Activated CD4-positive, alpha-beta T cell treated with anti-CD3 and anti-CD28 coated beads, Interleukin-2, Interleukin-4, amounts not matched to agents 100 ng/mL and 50 ng/mL, durations not matched to agents 16 hours and 8 hours (primary cell): Measurements from ENCODE around the gene ACTN1.
"Not testable (repeated sequence)": the region's sequence is repeated elsewhere in the genome, so short reads cannot be mapped to it uniquely, and the experiment has no call there.

Experiments
- DNase-seq: peaks from one replicate; pipeline ENCODE4 v3.0.0-alpha.2; 2020; ENCODE audit warnings: low spot score

ACTN1 gene

DNA sequence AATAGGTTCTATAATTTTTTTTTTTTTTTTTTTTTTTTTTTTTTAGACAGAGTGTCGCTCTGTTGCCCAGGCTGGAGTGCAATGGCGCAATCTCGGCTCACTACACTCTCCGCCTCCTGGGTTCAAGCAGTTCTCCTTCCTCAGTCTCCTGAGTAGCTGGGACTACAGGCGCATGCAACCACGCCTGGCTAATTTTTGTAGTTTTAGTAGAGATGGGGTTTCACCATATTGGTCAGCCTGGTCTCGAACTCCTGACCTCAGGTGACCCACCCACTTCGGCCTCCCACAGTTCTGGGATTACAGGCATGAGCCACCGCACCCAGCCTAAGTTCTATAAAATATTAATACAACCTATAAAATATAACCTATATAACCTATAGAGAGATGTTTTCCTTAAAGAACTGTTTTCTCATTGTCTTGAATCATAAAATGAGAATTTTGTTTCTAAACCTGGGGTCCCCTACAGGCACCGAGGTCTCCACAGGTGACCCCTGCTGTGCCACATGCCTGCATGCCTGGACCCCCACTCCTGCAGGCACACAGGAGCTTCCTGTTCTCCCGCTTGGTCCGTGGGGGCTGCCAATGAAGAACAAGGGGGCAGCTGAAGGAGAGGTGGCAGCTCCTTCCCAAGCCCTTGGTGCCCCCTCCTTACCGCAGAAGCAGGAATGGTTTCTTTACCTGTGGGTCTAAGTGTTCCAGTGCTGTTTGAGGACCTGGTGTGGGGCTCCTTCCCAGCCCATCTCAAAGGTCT lies 115.3 kb downstream of the ACTN1 start:
- no peak for DNase-seq

DNA sequence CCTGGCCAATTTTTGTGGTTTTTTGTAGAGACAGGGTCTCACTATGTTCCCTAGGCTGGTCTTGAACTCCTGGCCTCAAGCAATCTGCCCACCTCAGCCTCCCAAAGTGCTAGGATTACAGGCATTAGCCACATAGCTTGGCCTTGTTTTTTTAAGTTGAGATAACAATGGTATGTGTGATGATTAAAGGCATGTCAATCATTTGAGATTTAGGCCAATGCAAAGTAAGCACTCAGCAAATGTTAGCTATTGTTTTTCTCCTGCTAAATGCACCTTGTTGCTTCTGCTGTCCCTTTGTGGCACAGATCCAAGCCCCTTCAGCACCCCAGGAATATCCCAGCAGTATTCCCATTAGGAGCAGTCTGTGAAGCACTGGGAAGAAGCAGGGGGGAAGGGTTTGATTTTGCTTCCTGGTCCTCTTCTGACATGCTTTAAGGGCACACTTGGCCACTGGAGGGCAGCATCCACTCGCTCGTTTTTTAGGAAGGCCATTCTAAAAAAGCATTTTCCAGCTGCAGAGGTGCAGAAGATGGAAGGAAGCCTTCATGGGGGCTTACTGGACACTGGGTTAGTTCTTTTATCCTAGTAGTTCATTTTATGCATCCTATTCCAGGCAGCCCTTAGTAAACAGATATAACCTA lies 116.0 kb downstream of the ACTN1 start:
- peak; percentile 60 for DNase-seq

DNA sequence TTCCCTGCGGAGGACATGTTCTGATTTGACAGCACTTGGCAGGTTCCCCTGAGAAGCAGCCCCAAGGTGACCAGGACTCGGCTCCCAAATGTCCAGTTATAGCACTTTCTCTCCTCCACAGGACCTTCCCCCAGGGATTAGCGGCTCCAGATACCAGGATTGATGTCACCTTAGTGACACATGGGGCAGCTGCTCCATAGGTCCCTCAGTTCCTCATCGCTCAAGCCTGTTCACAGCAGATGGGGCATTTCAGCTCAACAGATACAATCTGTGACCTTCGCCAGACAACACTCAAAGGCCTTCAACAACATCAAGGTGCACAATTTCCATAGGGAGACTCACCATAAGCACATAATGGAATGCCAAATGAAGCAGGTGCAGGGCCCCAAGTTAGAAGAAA lies 118.3 kb downstream of the ACTN1 start:
- DNase-seq = no peak

DNA sequence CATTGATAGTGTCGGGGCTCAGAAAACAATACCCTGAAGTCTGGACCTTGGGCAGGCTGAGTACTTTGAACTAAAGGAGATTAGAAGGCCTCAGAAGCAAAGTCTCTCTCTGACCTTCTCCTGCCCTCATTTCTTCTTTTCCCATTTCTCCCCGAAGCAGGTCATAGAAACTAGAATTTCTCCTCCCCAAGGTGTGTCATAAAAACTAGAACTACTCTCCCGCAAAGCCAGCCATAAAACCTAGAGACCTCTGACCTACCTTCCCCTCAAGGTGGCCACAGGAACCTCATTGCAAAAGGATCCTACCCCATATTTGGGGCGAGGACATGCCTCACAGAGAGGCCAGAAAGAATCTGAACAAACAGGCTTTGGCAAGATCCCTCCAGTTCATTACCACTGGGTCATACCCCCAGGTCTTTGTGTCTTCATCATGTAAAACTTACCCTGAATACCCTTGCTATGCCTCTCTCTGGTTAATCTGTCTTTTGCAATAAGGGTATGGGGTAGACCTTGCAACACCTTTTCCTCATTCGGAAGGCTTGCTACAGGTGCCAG lies 121.5 kb downstream of the ACTN1 start:
- no peak for DNase-seq

DNA sequence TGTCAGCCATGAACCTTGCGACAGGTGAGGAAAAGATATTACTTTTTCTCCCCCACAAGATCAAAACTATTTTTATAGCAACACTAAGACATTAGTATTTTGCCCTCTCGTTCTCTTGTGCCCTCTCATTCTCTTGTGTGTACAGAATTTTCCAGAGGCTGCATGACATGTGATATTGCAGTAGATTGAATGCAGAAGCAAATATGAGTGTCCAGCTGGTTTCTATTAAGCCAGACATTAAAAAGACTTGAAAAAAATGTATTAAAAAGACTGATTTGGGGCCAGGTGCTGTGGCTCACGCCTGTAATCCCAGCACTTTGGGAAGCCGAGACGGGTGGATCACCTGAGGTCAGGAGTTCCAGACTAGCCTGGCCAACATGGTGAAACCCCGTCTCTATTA lies 122.5 kb downstream of the ACTN1 start:
- DNase-seq = no peak

DNA sequence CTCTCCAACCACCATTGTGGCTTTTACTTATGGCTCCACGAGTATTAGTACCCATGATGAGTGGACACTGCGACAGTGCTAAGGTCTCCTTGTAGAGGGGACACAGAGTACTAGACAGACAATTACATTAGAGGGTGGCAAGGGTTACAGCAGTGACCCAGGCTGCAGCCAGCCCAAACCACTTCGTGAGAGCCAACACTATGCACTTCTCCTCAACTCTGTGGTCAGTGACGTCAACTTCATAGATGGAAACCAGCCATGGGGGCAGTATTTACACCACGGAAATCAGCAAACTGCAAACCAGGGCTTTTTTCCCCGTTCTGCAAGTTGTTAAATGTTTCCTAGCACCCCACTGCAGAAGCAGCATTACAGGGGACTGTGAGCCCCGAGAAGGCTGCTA lies 124.7 kb downstream of the ACTN1 start:
- DNase-seq = no peak

DNA sequence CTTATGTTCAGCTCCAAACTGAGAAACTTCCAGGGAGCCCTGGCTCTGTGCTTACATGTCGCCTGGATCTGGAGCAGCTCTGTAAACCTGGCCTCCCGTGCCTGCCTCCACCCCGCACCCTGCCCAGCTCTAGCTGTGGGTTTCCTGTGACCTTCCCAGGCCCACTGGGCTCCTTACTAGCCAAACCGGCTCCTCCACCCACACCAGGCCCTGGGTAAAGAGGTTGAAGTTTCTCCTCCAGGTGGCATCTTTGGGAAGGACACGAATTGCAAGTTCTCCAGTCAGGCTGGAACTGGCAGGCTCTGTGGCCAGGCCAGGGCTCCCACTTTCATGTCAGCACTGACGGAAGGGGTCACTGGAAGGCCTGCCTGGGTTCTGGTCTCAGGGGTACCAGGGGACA lies 125.4 kb downstream of the ACTN1 start:
- no peak for DNase-seq

DNA sequence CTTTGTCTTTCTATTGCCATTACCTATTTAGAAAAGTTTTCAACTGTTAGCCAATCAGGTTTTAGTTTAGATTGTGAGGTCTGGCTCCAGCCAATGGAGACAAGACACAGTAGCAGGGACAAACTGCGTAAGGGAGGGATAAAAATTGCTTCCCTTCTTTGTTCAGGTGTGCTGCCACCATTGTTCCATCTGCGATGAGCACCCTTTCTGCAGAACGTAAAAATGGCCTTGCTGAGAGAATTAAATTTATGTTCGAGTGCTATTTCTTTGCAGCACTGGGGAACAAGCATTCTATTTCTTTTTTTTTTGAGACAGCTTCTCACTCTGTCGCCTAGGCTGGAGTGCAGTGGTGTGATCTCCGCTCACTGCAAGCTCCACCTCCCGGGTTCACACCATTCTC lies 126.6 kb downstream of the ACTN1 start:
- DNase-seq = not testable (repeated sequence)

DNA sequence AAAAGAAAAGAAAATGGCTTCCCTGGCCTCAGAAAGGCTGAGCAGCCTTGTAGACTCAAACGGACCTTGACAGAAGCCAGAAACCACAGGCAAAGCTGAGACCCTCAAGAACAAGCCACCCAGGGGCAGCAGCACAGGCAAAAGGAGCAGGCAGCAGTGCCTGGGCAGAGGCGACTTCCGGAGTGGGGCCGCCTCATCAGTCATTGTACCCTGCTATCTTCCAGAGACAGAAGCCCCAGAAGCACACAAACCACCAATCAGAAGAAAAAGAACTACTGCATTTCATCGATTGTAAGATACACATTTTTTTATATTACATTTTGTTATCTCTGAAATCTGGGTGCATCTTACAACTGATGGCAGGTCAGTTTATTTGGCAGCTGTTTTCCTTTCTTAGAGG lies 128.0 kb downstream of the ACTN1 start:
- no peak for DNase-seq

DNA sequence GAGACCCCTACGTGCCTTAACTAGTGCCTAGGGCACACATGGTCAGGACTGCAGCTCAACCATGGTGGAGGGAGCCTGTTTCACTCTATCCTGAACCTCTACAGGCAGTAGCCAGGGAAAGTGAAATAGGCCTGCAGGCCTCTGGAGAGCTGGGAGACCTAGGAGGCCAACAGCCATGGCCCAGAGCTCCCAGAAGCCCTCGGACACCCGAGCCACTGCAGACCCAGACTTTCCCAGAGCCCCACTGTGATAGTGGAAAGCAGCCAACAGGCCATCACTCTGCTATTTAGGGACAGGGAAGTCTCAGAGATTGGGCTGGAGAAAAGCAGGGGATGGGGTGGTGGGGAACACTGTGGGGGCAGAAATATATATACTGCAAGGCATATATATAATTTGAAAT lies 129.7 kb downstream of the ACTN1 start:
- no peak for DNase-seq

DNA sequence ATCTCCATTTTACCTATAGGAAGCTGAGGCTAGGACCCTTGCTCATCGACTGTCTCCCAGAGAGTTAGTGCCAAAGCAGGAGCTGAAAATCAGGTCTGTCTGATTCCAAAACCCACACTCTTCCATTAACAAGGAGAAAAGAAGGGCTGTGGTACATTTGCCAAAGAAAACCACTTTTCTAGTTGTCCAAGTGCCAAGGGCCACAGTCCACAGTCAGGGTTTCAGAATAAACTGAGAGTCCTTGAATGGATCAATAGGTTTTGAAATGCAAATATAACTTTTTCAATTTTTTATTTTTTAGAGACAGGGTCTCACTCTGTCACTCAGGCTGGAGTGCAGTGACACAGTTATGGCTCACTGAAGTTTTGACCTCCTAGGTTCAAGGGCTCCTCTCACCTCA lies 130.8 kb downstream of the ACTN1 start:
- DNase-seq = no peak

DNA sequence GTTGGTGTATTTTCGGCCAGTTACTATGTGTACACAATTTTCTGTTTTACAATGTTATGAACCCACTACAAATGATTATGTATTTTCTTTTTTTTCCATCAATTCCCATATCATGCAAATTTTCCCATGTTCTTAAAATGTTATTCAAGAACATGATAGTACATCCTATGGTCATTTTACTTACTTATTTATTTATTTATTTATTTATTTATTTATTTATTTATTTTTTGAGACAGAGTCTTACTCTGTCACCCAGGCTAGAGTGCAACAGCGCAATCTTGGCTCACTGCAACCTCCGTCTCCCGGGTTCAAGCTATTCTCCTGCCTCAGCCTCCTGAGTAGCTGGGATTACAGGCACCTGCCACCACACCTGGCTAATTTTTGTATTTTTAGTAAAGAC lies 131.5 kb downstream of the ACTN1 start:
- not testable (repeated sequence) for DNase-seq

DNA sequence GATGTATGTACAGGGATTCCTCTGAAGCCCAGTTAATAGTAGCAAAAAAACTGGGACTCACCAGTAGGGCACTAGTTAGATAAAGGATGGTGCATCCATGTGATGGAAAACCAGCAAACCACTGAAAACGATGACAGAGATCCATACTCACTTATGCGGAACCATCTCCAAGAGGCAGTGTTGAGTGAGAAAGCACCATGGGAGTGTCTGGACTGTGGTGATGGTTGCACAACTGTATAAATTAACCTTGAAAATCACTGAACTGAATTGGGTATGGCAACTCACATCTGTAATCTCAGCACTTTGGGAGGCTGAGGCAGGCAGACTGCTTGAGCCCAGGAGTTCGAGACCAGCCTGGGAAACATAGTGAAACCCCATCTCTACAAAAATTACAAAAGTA lies 132.6 kb downstream of the ACTN1 start:
- no peak for DNase-seq

DNA sequence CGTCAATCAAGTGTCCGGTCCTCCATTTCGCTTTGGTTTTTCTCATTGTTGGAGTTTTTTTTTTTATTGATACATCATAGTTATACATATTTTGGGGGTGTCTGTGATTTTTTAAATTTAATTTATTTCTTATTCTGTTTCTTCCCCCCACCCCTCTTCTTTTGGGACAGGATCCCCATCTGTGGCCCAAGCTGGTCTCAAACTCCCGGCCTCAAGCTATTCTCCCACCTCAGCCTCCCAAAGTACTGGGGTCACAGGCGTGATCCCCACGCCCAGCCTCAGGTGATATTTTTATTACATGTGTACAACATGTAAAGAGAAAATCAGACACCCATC lies 134.9 kb downstream of the ACTN1 start:
- no peak for DNase-seq

DNA sequence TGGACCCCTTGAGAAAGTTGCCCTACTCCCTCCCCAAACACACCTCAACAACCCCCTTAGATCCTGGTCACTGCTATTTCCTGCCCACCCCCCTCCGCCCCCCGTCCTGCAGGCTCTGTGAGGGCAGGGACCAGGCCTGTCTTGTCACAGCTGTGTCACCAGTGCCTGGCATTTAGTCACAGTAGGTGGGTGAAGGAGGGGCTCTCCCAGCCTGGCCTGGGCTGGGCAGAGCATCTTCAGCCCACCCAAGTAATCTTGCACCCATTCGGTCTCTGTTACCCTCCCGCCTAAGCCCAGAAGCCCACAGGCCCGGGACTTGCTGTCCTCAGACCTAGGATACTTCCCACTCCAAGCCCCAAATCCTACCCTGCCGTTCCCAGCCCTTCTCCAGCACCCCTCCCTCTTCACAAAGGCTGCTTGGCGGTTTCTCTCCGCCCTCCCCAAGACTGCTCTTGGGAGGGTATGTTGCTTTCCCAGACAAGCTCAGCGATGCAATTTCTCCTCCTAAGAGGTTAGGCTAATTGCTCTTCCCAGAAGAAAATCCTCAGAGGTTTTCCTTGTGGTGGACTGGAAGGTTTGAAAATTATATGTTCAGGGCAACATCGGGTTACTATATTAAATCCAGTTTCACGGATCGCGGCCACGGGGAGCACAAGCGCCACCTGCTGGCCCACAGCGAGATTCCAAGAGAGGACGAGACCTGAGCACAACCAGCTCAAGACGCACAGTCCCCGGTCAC lies 135.5 kb downstream of the ACTN1 start:
- peak; percentile 73 for DNase-seq

DNA sequence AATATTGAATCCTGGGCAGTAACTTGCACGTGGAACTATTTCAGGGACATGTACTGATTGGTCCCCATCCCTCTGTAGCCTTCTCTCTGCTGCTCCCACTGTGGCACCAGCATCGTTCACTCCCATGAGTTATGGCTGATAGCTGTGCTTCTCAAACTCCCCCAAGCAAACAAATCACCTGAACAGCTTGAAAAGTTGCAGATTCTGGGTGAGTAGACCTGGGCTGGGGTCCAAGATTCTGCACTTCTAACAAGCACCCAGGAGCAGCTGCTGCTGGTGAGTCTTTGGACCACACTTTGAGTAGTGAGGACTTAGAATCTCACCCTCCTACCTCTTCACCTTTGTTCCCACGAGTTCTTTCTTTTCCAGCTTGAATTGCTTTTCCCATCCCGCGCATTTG lies 136.8 kb downstream of the ACTN1 start:
- no peak for DNase-seq

DNA sequence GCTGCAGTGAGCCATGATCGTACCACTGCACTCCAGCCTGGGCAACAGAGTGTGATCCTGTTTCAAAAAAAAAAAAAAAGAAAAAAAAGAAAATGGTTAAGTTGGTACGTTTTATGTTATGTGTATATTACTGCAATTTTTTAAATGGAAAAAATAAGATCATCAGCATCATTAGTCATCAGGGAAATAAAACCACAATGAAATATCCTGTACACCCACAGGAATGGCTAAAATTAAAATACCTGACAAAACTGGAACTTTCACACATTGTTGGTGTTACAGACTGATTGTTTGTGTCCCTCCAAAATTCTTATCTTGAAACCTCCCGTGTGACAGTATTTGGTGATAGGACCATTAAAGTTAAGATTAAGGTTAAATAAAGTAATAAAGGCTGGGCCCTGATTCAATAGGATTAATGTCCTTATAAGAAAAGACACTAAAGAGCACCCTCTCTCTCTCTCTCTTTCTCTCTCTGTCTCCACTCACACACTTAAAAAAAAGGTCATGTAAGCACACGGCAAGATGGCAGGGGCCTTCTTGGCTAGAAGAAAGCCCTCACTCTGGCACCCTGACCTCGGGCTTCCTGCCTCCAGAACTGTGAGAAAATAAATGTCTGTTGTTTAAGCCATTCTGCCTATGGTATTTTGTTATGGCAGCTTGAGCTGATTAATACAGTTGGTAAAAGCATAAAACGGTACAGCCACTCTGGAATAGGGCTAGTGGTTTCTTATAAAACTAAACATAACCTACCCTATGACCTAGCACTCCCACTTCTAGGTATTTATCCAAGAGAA lies 137.9 kb downstream of the ACTN1 start:
- no peak for DNase-seq

DNA sequence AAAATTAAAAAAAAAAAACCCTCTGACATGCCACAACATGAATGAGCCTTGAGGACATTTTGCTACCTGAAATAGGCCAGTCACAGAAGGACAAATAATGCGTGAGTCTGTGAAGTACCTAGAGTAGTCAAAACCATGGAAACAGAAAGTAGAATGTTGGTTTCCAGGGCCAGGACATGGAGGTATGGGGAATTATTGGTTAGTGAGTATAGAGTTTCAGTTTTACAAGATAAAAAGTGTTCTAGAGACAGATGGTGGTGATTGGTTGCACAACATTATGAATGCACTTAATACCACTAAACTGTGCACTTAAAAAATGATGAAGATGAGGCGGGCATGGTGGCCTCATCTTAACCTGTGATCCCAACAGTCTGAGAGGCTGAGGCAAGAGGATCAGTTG lies 138.6 kb downstream of the ACTN1 start:
- DNase-seq = peak; percentile 43

DNA sequence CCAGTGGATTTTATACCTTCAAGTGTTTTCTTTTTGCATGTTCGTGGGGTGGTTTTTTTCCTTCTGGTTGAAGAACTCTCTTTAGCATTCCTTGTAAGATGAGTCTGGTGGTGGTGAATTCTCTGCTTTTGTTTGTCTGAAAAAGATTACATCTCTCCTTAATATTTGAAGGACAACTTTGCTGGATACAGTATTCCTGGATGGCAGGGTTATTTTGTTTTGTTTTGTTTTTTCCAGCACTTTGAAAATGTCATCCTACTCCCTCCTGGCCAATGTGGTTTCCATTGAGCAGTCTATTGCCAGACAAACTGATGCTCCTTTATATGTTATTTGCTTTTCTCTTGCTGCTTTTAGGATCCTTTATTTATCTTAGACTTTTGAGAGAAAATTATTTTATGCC lies 143.0 kb downstream of the ACTN1 start:
- DNase-seq = no peak

DNA sequence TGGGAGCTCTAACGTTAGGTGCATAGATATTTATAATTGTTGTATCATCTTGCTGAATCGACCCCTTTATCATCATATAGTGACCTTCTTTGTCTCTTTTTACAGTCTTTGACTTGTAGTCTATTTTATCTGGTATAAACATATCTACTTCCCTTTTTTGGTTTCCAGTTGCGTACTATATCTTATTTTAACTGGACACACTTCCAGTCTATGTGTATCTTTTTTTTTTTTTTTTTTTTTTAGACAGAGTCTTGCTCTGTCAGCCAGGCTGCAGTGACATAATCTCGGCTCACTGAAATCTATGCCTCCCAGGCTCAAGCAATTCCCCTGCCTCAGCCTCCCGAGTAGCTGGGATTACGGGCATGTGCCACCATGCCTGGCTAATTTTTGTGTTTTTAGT lies 144.3 kb downstream of the ACTN1 start:
- no peak for DNase-seq

DNA sequence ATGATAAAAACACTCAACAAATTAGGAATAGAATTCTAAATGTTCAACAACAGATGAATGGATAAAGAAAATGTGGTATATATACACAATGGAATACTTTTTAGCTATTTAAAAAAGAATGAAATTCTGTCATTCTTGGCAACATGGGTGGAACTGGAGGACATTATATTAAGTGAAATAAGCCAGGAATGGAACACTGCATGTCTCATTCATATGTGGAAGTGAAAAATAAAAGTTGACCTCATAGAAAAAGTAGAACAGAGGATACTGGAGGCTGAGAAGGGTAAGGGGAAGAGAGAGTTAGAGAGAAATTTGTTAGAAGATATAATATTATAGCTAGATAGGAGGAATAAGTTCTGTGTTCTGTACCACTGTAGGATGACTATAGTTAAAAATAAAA lies 150.4 kb downstream of the ACTN1 start:
- no peak for DNase-seq

DNA sequence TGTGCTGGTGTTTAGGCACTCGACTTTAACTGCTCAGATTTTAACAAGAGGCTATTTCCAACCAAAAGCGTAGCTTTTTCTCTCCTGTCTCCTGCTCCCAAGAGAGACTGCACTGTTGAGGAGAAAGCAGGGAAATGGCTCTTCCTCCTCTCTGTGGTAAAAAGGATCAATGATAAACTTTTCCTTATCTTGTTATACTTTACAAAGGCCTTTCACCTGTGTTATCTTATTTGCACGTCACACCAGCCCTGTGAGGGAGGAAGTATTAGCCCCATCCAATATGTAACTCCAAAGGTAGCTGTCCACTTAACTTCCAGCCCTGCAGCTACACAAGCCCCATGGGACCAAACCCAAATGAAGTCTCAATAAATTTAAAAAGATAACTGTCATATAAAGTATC lies 153.4 kb downstream of the ACTN1 start:
- DNase-seq = no peak
